ENCODE data around the gene MYH14. TPM values are rescaled to one million over a fixed set of nuclear protein-coding genes. Genes with fewer than 3 reads are reported as not detected.

The MYH14 gene
- total RNA-seq, 1 donor from 2014 or later: 121 TPM

- no peak for DNase-seq
- ATAC-seq (ENCODE audit: poor library complexity): no peak
- intact Hi-C loops (cut with DNase I): no loop called here
These were observed 41.3 kb downstream of the MYH14 start for GRCh38 chr19:50244695-50245094.

- no peak for ATAC-seq (ENCODE audit: poor library complexity)
- intact Hi-C loops (cut with DNase I): no loop called here
- no peak for DNase-seq
These were observed 45.0 kb downstream of the MYH14 start for GRCh38 chr19:50248413-50248812.

- intact Hi-C loops (cut with DNase I): no loop called here
These were observed 45.4 kb downstream of the MYH14 start for GRCh38 chr19:50248826-50249225.

GRCh38 chr19:50249636-50250035 lies 46.2 kb downstream of the MYH14 start:
- no peak for ATAC-seq (ENCODE audit: poor library complexity)
- intact Hi-C loops (cut with DNase I): no loop called here

More at GRCh38 chr19:50248826-50249225, 45.4 kb downstream of the MYH14 start:
- DNase-seq (no peak), ATAC-seq (ENCODE audit: poor library complexity) (no peak)

GRCh38 chr19:50250450-50251136 lies 47.2 kb downstream of the MYH14 start:
- intact Hi-C loops (cut with DNase I): no loop called here
- ATAC-seq (ENCODE audit: poor library complexity): no peak
- DNase-seq: no peak

More at GRCh38 chr19:50249636-50250035, 46.2 kb downstream of the MYH14 start:
- no peak for DNase-seq

GRCh38 chr19:50252111-50252886 lies 48.9 kb downstream of the MYH14 start:
- no peak for ATAC-seq (ENCODE audit: poor library complexity)
- intact Hi-C loops (cut with DNase I): no loop called here
- DNase-seq: no peak

- ATAC-seq (ENCODE audit: poor library complexity): no peak
- DNase-seq: no peak
- intact Hi-C loops (cut with DNase I): no loop called here
These were observed 49.5 kb downstream of the MYH14 start for GRCh38 chr19:50252887-50253268.

- ATAC-seq (ENCODE audit: poor library complexity): no peak
- DNase-seq: no peak
- intact Hi-C loops (cut with DNase I): no loop called here
These were observed 51.7 kb downstream of the MYH14 start for GRCh38 chr19:50255115-50255514.

GRCh38 chr19:50257141-50257540 lies 53.7 kb downstream of the MYH14 start:
- DNase-seq (no peak), ATAC-seq (ENCODE audit: poor library complexity) (no peak)
- intact Hi-C loops (cut with DNase I): no loop called here

GRCh38 chr19:50258918-50259372 lies 55.5 kb downstream of the MYH14 start:
- DNase-seq: no peak
- intact Hi-C loops (cut with DNase I): no loop called here
- ATAC-seq (ENCODE audit: poor library complexity): peak; percentile 15

GRCh38 chr19:50261446-50261970 lies 58.1 kb downstream of the MYH14 start:
- intact Hi-C loops (cut with DNase I): no loop called here
- DNase-seq (no peak), ATAC-seq (ENCODE audit: poor library complexity) (no peak)

GRCh38 chr19:50263176-50263575 lies 59.8 kb downstream of the MYH14 start:
- intact Hi-C loops (cut with DNase I): no loop called here
- ATAC-seq (ENCODE audit: poor library complexity) (no peak), DNase-seq (no peak)

GRCh38 chr19:50264483-50265186 lies 61.2 kb downstream of the MYH14 start:
- ATAC-seq (ENCODE audit: poor library complexity) (peak; percentile 43), DNase-seq (no peak)
- intact Hi-C loops (cut with DNase I): no loop called here

- ATAC-seq (ENCODE audit: poor library complexity): no peak
- DNase-seq: no peak
- intact Hi-C loops (cut with DNase I): no loop called here
These were observed 62.6 kb downstream of the MYH14 start for GRCh38 chr19:50266041-50266440.

GRCh38 chr19:50266896-50267295 lies 63.5 kb downstream of the MYH14 start:
- intact Hi-C loops (cut with DNase I): no loop called here
- DNase-seq (no peak), ATAC-seq (ENCODE audit: poor library complexity) (no peak)

GRCh38 chr19:50268041-50268440 lies 64.6 kb downstream of the MYH14 start:
- DNase-seq (no peak), ATAC-seq (ENCODE audit: poor library complexity) (no peak)
- intact Hi-C loops (cut with DNase I): no loop called here

- intact Hi-C loops (cut with DNase I): no loop called here
- DNase-seq: no peak
- no peak for ATAC-seq (ENCODE audit: poor library complexity)
These were observed 65.1 kb downstream of the MYH14 start for GRCh38 chr19:50268501-50268900.

- no peak for ATAC-seq (ENCODE audit: poor library complexity)
- DNase-seq: no peak
- intact Hi-C loops (cut with DNase I): no loop called here
These were observed 66.2 kb downstream of the MYH14 start for GRCh38 chr19:50269653-50270052.

- intact Hi-C loops (cut with DNase I): no loop called here
- DNase-seq (no peak), ATAC-seq (ENCODE audit: poor library complexity) (no peak)
These were observed 69.0 kb downstream of the MYH14 start for GRCh38 chr19:50272263-50272897.

All from Right ventricle myocardium superior (tissue), 1 donor.